Liver (tissue), 9 donors: Measurements from ENCODE around the gene FFAR1. TPM values are rescaled to one million over a fixed set of nuclear protein-coding genes. Genes with fewer than 3 reads are reported as not detected.

Source experiments
- DNase-seq: peaks from one replicate; pipeline ENCODE4 v3.0.0-alpha.2; 2017; ENCODE audit warnings: low spot score
- H3K27ac ChIP-seq, 2 donors: one replicate each; pipeline ENCODE4 v1.7.0; 2013; ENCODE audit warnings: inconsistent platforms in 2 of 2, low read length in 2 of 2, control low read depth in 1 of 2, low read depth in 1 of 2, mild to moderate bottlenecking in 1 of 2
- H3K27me3 ChIP-seq, 4 donors: one replicate each; pipeline versions ENCODE4 v1.6.1 to v1.7.0; 2013; ENCODE audit warnings: low read length in 3 of 4, inconsistent platforms in 1 of 4, mild to moderate bottlenecking in 1 of 4, moderate library complexity in 1 of 4; ENCODE audit not compliant: control insufficient read depth in 4 of 4, insufficient read depth in 4 of 4
- H3K36me3 ChIP-seq, 4 donors: one replicate each; pipeline versions ENCODE4 v1.6.1 to v1.7.0; 2013; ENCODE audit warnings: low read length in 3 of 4, mild to moderate bottlenecking in 3 of 4, low read depth in 1 of 4, moderate library complexity in 1 of 4; ENCODE audit not compliant: control insufficient read depth in 4 of 4, insufficient read depth in 3 of 4
- H3K4me1 ChIP-seq, 4 donors: one replicate each; pipeline versions ENCODE4 v1.6.1 to v1.7.0; 2013; ENCODE audit warnings: low read length in 3 of 4, mild to moderate bottlenecking in 3 of 4, moderate library complexity in 1 of 4; ENCODE audit not compliant: control insufficient read depth in 4 of 4, insufficient read depth in 4 of 4
- H3K4me3 ChIP-seq, 3 donors: one replicate each; pipeline versions ENCODE4 v1.6.1 to v1.7.0; 2013; ENCODE audit warnings: low read length in 3 of 3, control low read depth in 1 of 3, low read depth in 1 of 3, mild to moderate bottlenecking in 1 of 3
- H3K9ac ChIP-seq, 2 donors: one replicate each; pipeline ENCODE4 v1.7.0; 2013; ENCODE audit warnings: low read length in 2 of 2, mild to moderate bottlenecking in 2 of 2, moderate library complexity in 2 of 2, control low read depth in 1 of 2, low read depth in 1 of 2
- H3K9me3 ChIP-seq, 4 donors: one replicate each; pipeline versions ENCODE4 v1.6.1 to v1.7.0; 2013; ENCODE audit warnings: low read length in 3 of 4; ENCODE audit not compliant: control insufficient read depth in 4 of 4
- ATF3 ChIP-seq: IDR thresholded peaks from 2 replicates; pipeline ENCODE4 v1.6.1; 2016; ENCODE audit warnings: antibody characterized with exemption
- EGR1 ChIP-seq, 2 donors: IDR thresholded peaks; 2 replicates each; pipeline ENCODE4 v1.6.1; 2016 to 2018; ENCODE audit warnings: antibody characterized with exemption in 2 of 2, low read depth in 2 of 2
- FOXA1 ChIP-seq: IDR thresholded peaks from 2 replicates; pipeline ENCODE4 v1.6.1; 2016; ENCODE audit warnings: antibody characterized with exemption
- FOXA2 ChIP-seq: IDR thresholded peaks from 2 replicates; pipeline ENCODE4 v1.6.1; 2016; ENCODE audit warnings: antibody characterized with exemption
- GABPA ChIP-seq, 2 donors: IDR thresholded peaks in 1 of 2; conservative IDR thresholded peaks in 1 of 2; 2 replicates each; pipeline ENCODE4 v1.6.1; 2016; ENCODE audit warnings: antibody characterized with exemption in 2 of 2, mild to moderate bottlenecking in 1 of 2, moderate library complexity in 1 of 2
- HNF4A ChIP-seq, 2 donors: conservative IDR thresholded peaks; 2 replicates each; pipeline ENCODE4 v1.6.1; 2016; ENCODE audit warnings: antibody characterized with exemption in 2 of 2, mild to moderate bottlenecking in 2 of 2
- HNF4G ChIP-seq: IDR thresholded peaks from 2 replicates; pipeline ENCODE4 v1.6.1; 2016; ENCODE audit warnings: antibody characterized with exemption
- JUND ChIP-seq, 2 donors: IDR thresholded peaks; 2 replicates each; pipeline ENCODE4 v1.6.1; 2016; ENCODE audit warnings: antibody characterized with exemption in 2 of 2
- NR2F2 ChIP-seq: IDR thresholded peaks from 2 replicates; pipeline ENCODE4 v1.6.1; 2016; ENCODE audit warnings: antibody characterized with exemption
- RAD21 ChIP-seq, 2 donors: IDR thresholded peaks; 2 replicates each; pipeline ENCODE4 v1.6.1; 2016; ENCODE audit warnings: antibody characterized with exemption in 2 of 2, mild to moderate bottlenecking in 2 of 2
- RXRA ChIP-seq, 2 donors: IDR thresholded peaks; 2 replicates each; pipeline ENCODE4 v1.6.1; 2017 to 2018; ENCODE audit warnings: antibody characterized with exemption in 2 of 2, mild to moderate bottlenecking in 1 of 2
- SP1 ChIP-seq: IDR thresholded peaks from 2 replicates; pipeline ENCODE4 v1.6.1; 2018; ENCODE audit warnings: antibody characterized with exemption, mild to moderate bottlenecking
- TAF1 ChIP-seq: conservative IDR thresholded peaks from 2 replicates; pipeline ENCODE4 v1.6.1; 2016; ENCODE audit warnings: antibody characterized with exemption, mild to moderate bottlenecking
- YY1 ChIP-seq: IDR thresholded peaks from 2 replicates; pipeline ENCODE4 v1.6.1; 2016; ENCODE audit warnings: antibody characterized with exemption, mild to moderate bottlenecking
- ZBTB33 ChIP-seq: IDR thresholded peaks from 2 replicates; pipeline ENCODE4 v1.6.1; 2016; ENCODE audit warnings: antibody characterized with exemption
- WGBS: extraction: QIAGEN DNeasy Blood & Tissue Kit; methylation state at CpG from one replicate; pipeline ENCODE4 v1.1.7; 2013; 5-methylcytosine and 5-hydroxymethylcytosine counted together
- polyA plus RNA-seq, 2 donors: library from polyadenylated mRNA; stranded (reverse) in 1 of 2; unstranded in 1 of 2; fragments of 200-250 nt in 1 of 2; fragments of >200 nt in 1 of 2; fragmentation: Nextera tagmentation in 1 of 2; extraction: Ambion mirVana in 1 of 2; gene quantifications; one replicate each; pipeline versions ENCODE4 v1.2.1 to v1.2.3, GENCODE V29; 2013 to 2015
- total RNA-seq, 2 donors: library from RNA; depleted of rRNA; stranded (reverse); fragments of >200 nt; gene quantifications; one replicate each; pipeline ENCODE4 v1.2.3, GENCODE V29; 2014
- TF ChIP-seq, protein P1 (sequence below): IDR thresholded peaks from 2 replicates; pipeline ENCODE4 v1.6.1; 2016; ENCODE audit warnings: antibody characterized with exemption, mild to moderate bottlenecking
- TF ChIP-seq, protein P2 (sequence below): fragments of 150-350 bp; IDR thresholded peaks from 2 replicates; pipeline ENCODE4 v1.5.1; 2017; ENCODE audit warnings: improper control_type of control experiment, low read depth, low read length; ENCODE audit not compliant: missing input control
- donor health status: healthy.
- donor health status: healthy.
- donor health status: healthy.
- donor health status: healthy.
- donor health status: healthy.

Gene FFAR1
- total and polyA plus RNA-seq, 4 donors = not detected

DNA sequence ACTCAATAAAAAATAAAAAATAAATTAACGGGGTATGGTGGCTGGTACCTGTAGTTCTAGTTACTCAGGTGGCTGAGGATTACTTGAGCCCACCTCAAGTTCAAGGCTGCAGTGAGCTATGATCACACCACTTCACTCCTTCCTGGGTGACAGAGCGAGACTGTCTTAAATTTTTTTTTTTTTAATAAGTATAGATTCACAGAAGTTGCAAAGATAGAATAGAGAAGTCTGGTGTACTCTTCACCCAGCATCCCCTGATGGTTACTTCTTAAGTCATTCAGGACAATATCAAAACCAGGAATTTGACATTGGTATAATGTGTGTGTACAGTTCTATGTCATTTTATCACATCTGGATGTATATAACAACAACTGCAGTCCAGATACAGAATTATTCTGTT lies 26.4 kb upstream of the FFAR1 start:
- Histone ChIP-seq H3K4me1 (peaks cover 0 to 2% (median 0%) of the 10 kb centered on the region in 4 donors), H3K27ac (no peak overlapping the region), H3K9me3 (no peaks in the 10 kb centered on the region), H3K27me3 (no peaks in the 10 kb centered on the region), H3K36me3 (no peaks in the 10 kb centered on the region), H3K9ac (no peak overlapping the region), H3K4me3 (no peak overlapping the region)
- no peak for DNase-seq
- WGBS = 93% methylated on average over 2 of the region's 2 CpGs
- TF ChIP-seq ATF3 (no peak), EGR1 (IDR thresholded peaks at IDR 0.05; ENCODE audit: low read depth in 2 of 2) (no peak), FOXA1 (no peak), JUND (IDR thresholded peaks at IDR 0.05) (no peak), HNF4G (no peak), GABPA (IDR thresholded peaks at IDR 0.05 in 1 of 2, conservative IDR thresholded peaks at IDR 0.05 in 1 of 2) (no peak), RXRA (IDR thresholded peaks at IDR 0.05) (no peak), YY1 (no peak), RAD21 (IDR thresholded peaks at IDR 0.05) (no peak), FOXA2 (no peak), SP1 (no peak), NR2F2 (no peak), HNF4A (conservative IDR thresholded peaks at IDR 0.05) (no peak), TAF1 (no peak)
- TF ChIP-seq, protein P1, sequence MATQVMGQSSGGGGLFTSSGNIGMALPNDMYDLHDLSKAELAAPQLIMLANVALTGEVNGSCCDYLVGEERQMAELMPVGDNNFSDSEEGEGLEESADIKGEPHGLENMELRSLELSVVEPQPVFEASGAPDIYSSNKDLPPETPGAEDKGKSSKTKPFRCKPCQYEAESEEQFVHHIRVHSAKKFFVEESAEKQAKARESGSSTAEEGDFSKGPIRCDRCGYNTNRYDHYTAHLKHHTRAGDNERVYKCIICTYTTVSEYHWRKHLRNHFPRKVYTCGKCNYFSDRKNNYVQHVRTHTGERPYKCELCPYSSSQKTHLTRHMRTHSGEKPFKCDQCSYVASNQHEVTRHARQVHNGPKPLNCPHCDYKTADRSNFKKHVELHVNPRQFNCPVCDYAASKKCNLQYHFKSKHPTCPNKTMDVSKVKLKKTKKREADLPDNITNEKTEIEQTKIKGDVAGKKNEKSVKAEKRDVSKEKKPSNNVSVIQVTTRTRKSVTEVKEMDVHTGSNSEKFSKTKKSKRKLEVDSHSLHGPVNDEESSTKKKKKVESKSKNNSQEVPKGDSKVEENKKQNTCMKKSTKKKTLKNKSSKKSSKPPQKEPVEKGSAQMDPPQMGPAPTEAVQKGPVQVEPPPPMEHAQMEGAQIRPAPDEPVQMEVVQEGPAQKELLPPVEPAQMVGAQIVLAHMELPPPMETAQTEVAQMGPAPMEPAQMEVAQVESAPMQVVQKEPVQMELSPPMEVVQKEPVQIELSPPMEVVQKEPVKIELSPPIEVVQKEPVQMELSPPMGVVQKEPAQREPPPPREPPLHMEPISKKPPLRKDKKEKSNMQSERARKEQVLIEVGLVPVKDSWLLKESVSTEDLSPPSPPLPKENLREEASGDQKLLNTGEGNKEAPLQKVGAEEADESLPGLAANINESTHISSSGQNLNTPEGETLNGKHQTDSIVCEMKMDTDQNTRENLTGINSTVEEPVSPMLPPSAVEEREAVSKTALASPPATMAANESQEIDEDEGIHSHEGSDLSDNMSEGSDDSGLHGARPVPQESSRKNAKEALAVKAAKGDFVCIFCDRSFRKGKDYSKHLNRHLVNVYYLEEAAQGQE = no peak
- TF ChIP-seq, protein P2, sequence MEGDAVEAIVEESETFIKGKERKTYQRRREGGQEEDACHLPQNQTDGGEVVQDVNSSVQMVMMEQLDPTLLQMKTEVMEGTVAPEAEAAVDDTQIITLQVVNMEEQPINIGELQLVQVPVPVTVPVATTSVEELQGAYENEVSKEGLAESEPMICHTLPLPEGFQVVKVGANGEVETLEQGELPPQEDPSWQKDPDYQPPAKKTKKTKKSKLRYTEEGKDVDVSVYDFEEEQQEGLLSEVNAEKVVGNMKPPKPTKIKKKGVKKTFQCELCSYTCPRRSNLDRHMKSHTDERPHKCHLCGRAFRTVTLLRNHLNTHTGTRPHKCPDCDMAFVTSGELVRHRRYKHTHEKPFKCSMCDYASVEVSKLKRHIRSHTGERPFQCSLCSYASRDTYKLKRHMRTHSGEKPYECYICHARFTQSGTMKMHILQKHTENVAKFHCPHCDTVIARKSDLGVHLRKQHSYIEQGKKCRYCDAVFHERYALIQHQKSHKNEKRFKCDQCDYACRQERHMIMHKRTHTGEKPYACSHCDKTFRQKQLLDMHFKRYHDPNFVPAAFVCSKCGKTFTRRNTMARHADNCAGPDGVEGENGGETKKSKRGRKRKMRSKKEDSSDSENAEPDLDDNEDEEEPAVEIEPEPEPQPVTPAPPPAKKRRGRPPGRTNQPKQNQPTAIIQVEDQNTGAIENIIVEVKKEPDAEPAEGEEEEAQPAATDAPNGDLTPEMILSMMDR = no peak

DNA sequence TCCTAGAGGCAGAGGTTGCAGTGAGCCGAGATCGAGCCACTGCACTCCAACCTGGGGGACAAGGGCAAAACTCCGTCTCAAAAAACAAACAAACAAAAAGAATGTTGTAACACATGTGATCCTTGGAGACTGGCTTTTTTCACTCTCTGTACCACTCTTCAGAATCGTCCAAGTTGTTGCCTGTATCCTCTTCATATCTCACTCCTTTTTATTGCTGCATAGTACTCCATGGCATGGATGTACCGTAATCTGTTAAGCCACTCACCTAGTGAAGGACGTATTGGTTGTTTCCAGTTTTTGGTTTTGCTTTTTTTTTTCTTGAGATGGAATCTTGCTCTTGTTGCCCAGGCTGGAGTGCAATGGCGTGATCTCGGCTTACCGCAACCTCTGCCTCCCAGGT lies 25.7 kb upstream of the FFAR1 start:
- Histone ChIP-seq H3K36me3 (no peaks in the 10 kb centered on the region), H3K4me1 (no peaks in the 10 kb centered on the region), H3K9ac (no peak overlapping the region), H3K9me3 (no peaks in the 10 kb centered on the region), H3K27me3 (no peaks in the 10 kb centered on the region), H3K4me3 (no peak overlapping the region), H3K27ac (no peak overlapping the region)
- 77% methylated on average over 9 of the region's 9 CpGs for WGBS
- no peak for TF ChIP-seq ATF3
- TF ChIP-seq RXRA (IDR thresholded peaks at IDR 0.05) = no peak
- no peak for TF ChIP-seq NR2F2
- no peak for TF ChIP-seq ZBTB33
- no peak for TF ChIP-seq HNF4G
- TF ChIP-seq RAD21 (IDR thresholded peaks at IDR 0.05) = no peak
- TF ChIP-seq, protein P2 = no peak
- TF ChIP-seq SP1 = no peak
- TF ChIP-seq JUND (IDR thresholded peaks at IDR 0.05) = no peak
- TF ChIP-seq GABPA (IDR thresholded peaks at IDR 0.05 in 1 of 2, conservative IDR thresholded peaks at IDR 0.05 in 1 of 2) = no peak
- DNase-seq = no peak
